Measurements from ENCODE around the gene OSM.

Gene OSM

GRCh38 chr22:30230330-30230729 lies 36.3 kb downstream of the OSM start:
- H3K36me3 ChIP-seq (ENCODE audit: insufficient read depth, low read length): no peaks in the 10 kb centered on the region
- peaks cover 28% of the 10 kb centered on the region for H3K4me1 ChIP-seq (ENCODE audit: insufficient read depth, low read length)
- no peaks in the 10 kb centered on the region for H3K9me3 ChIP-seq (ENCODE audit: control insufficient read depth, insufficient read depth, low read length)
- no peak overlapping the region for H3K9ac ChIP-seq (ENCODE audit: low read depth, low read length)

GRCh38 chr22:30228509-30229359 lies 37.9 kb downstream of the OSM start:
- H3K36me3 ChIP-seq (ENCODE audit: insufficient read depth, low read length): no peaks in the 10 kb centered on the region
- H3K9me3 ChIP-seq (ENCODE audit: control insufficient read depth, insufficient read depth, low read length): no peaks in the 10 kb centered on the region
- no peak overlapping the region for H3K9ac ChIP-seq (ENCODE audit: low read depth, low read length)
- H3K4me1 ChIP-seq (ENCODE audit: insufficient read depth, low read length): peaks cover 25% of the 10 kb centered on the region; the same call in 1 of the 2 replicates

DNA sequence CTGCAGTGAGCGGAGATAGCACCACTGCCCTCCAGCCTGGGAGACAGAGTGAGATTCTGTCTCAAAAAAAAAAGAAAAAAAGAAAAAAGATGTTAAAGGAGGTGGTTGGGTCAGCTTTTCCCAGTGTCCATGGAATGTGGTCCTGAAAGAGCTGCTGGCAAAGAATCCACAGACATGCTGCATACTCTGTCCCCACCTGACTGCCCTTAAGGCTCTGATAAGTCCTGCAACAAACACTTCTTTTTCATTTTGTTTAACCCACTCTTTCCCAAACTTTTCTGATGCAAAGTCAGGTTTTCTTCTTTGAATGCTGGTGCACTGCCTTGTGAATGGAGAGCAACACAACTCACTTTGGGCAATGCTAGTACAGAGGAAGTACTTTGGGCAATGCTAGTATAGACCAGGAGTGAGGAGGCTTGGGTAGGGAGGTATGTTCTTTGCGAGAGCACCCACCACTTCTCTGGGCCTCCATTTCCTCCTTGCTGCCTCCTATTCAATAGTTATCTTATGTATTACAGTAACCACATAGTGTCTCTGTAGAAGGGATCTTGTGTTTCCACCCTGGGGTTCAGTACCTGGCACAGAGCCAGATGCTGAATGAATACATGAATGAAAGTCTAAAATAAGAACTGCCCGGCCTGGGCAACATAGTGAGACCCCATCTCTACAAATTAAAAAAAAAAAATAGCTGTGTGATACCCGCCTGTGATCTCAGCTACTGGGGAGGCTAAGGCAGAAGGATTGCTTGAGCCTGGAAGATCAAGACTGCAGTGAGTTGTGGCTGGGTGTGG lies 39.0 kb downstream of the OSM start:
- Histone ChIP-seq H3K9ac (ENCODE audit: low read depth, low read length) (no peak overlapping the region), H3K9me3 (ENCODE audit: control insufficient read depth, insufficient read depth, low read length) (no peaks in the 10 kb centered on the region), H3K36me3 (ENCODE audit: insufficient read depth, low read length) (no peaks in the 10 kb centered on the region), H3K4me1 (ENCODE audit: insufficient read depth, low read length) (peaks cover 26% of the 10 kb centered on the region; the same call in 1 of the 2 replicates)

DNA sequence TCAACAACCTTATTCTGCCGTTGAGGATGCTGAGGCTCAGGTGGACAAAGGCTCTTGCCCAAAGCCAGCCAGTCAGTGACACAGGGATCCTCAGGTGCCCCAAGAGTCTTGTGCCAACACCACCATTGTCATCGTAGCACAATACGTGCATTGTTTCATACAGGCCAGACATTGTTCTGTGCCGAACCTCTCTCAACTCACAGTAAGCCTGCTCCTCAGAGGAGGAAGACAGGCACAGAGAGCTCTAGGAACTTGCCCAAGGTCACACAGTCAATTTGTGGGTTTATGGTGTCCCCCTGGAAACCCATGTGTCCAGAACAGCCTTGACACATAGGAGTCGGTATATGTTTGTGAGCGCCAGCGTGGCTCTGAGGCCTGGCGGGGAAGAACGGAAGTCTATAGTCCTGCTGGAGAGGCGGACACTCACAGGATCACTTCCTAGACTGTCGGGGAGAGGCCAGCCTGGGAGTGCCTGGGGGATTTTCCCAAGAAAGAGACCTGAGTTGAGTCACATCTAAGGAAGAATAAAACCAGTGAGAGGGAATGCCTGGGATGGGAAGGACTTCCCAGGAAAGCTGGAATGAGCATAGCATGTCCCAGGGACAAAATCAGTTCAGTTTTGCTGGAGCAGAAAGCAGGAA lies 40.3 kb downstream of the OSM start:
- Histone ChIP-seq H3K9ac (ENCODE audit: low read depth, low read length) (no peak overlapping the region), H3K36me3 (ENCODE audit: insufficient read depth, low read length) (no peaks in the 10 kb centered on the region), H3K9me3 (ENCODE audit: control insufficient read depth, insufficient read depth, low read length) (no peaks in the 10 kb centered on the region), H3K4me1 (ENCODE audit: insufficient read depth, low read length) (peaks cover 21% of the 10 kb centered on the region; the same call in 1 of the 2 replicates)

GRCh38 chr22:30225220-30225927 lies 41.3 kb downstream of the OSM start:
- Histone ChIP-seq H3K4me1 (ENCODE audit: insufficient read depth, low read length) (peaks cover 17% of the 10 kb centered on the region; the same call in 1 of the 2 replicates), H3K9me3 (ENCODE audit: control insufficient read depth, insufficient read depth, low read length) (no peaks in the 10 kb centered on the region), H3K36me3 (ENCODE audit: insufficient read depth, low read length) (no peaks in the 10 kb centered on the region), H3K9ac (ENCODE audit: low read depth, low read length) (no peak overlapping the region)

GRCh38 chr22:30224161-30224857 lies 42.3 kb downstream of the OSM start:
- Histone ChIP-seq H3K4me1 (ENCODE audit: insufficient read depth, low read length) (peaks cover 19% of the 10 kb centered on the region; the same call in 1 of the 2 replicates), H3K9ac (ENCODE audit: low read depth, low read length) (no peak overlapping the region), H3K9me3 (ENCODE audit: control insufficient read depth, insufficient read depth, low read length) (no peaks in the 10 kb centered on the region), H3K36me3 (ENCODE audit: insufficient read depth, low read length) (no peaks in the 10 kb centered on the region)

GRCh38 chr22:30223303-30223702 lies 43.3 kb downstream of the OSM start:
- Histone ChIP-seq H3K9ac (ENCODE audit: low read depth, low read length) (no peak overlapping the region), H3K36me3 (ENCODE audit: insufficient read depth, low read length) (no peaks in the 10 kb centered on the region), H3K4me1 (ENCODE audit: insufficient read depth, low read length) (peaks cover 13% of the 10 kb centered on the region; the same call in 1 of the 2 replicates), H3K9me3 (ENCODE audit: control insufficient read depth, insufficient read depth, low read length) (no peaks in the 10 kb centered on the region)

GRCh38 chr22:30222321-30222720 lies 44.3 kb downstream of the OSM start:
- Histone ChIP-seq H3K9me3 (ENCODE audit: control insufficient read depth, insufficient read depth, low read length) (no peaks in the 10 kb centered on the region), H3K36me3 (ENCODE audit: insufficient read depth, low read length) (no peaks in the 10 kb centered on the region), H3K4me1 (ENCODE audit: insufficient read depth, low read length) (peaks cover 13% of the 10 kb centered on the region; the same call in 1 of the 2 replicates), H3K9ac (ENCODE audit: low read depth, low read length) (no peak overlapping the region)

GRCh38 chr22:30221121-30221992 lies 45.3 kb downstream of the OSM start:
- no peaks in the 10 kb centered on the region for H3K9me3 ChIP-seq (ENCODE audit: control insufficient read depth, insufficient read depth, low read length)
- no peaks in the 10 kb centered on the region for H3K36me3 ChIP-seq (ENCODE audit: insufficient read depth, low read length)
- no peak overlapping the region for H3K9ac ChIP-seq (ENCODE audit: low read depth, low read length)
- peaks cover 13% of the 10 kb centered on the region; the same call in 1 of the 2 replicates for H3K4me1 ChIP-seq (ENCODE audit: insufficient read depth, low read length)

DNA sequence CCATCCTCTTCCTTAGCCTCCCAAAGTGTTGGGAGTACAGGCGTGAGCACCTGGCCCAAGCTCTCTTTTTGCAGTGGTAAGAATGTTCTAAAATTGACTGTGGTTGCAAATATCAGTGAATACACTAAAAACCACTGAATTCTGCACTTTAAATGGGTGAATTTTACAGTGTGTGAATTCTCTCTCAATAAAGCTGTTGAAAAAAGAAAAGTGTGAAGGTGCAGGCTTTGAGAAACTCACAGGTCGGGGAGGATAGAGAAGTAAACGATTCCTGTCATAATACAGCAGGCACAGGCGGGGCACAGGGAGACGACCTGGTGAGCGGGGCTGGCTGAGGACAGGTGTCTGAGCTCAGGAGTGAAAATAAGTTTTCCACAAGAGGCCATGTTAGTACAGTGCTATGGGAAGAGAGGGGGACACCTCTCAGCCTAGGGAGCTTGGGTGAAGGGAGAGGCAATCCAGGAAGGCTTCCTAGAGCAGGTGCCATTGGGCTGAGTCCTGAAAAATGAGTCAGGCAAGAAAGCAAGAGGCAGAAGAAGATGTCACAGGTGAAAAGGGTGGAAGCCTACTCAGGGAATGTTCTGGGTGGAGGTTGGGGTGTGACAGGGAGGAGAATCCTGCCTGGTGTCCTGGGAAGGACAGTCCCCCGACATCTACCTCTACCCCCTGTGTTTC lies 46.2 kb downstream of the OSM start:
- H3K36me3 ChIP-seq (ENCODE audit: insufficient read depth, low read length): no peaks in the 10 kb centered on the region
- peaks cover 13% of the 10 kb centered on the region; the same call in 1 of the 2 replicates for H3K4me1 ChIP-seq (ENCODE audit: insufficient read depth, low read length)
- no peak overlapping the region for H3K9ac ChIP-seq (ENCODE audit: low read depth, low read length)
- H3K9me3 ChIP-seq (ENCODE audit: control insufficient read depth, insufficient read depth, low read length): no peaks in the 10 kb centered on the region

GRCh38 chr22:30219668-30220278 lies 46.9 kb downstream of the OSM start:
- H3K9ac ChIP-seq (ENCODE audit: low read depth, low read length): no peak overlapping the region
- no peaks in the 10 kb centered on the region for H3K36me3 ChIP-seq (ENCODE audit: insufficient read depth, low read length)
- H3K9me3 ChIP-seq (ENCODE audit: control insufficient read depth, insufficient read depth, low read length): no peaks in the 10 kb centered on the region
- peaks cover 16% of the 10 kb centered on the region for H3K4me1 ChIP-seq (ENCODE audit: insufficient read depth, low read length)

- Histone ChIP-seq H3K9ac (ENCODE audit: low read depth, low read length) (no peak overlapping the region), H3K36me3 (ENCODE audit: insufficient read depth, low read length) (no peaks in the 10 kb centered on the region), H3K9me3 (ENCODE audit: control insufficient read depth, insufficient read depth, low read length) (no peaks in the 10 kb centered on the region), H3K4me1 (ENCODE audit: insufficient read depth, low read length) (peaks cover 20% of the 10 kb centered on the region)
These were observed 47.5 kb downstream of the OSM start for GRCh38 chr22:30219049-30219654.

Measured in ES-I3 (cell line).